ENCODE measurements around the gene CLEC1B.

Gene CLEC1B

GRCh38 chr12:10031771-10032175 is 32.9 kb upstream of the CLEC1B start:
- Histone ChIP-seq H3K4me1 (ENCODE audit: low read length) (no peaks in the 10 kb centered on the region), H2AFZ (ENCODE audit: low read depth, low read length) (no peak overlapping the region), H4K20me1 (ENCODE audit: insufficient read depth, low read length) (no peaks in the 10 kb centered on the region), H3K4me3 (ENCODE audit: low read length) (no peak overlapping the region), H3K27me3 (ENCODE audit: low read depth, low read length) (peaks cover 30% of the 10 kb centered on the region), H3K9me3 (ENCODE audit: insufficient read depth, low read length) (no peaks in the 10 kb centered on the region), H3K4me2 (ENCODE audit: low read length) (no peak overlapping the region), H3K9ac (ENCODE audit: low read length) (no peak overlapping the region), H3K36me3 (replicated peaks; ENCODE audit: low read depth, low read length) (no peaks in the 10 kb centered on the region), H3K79me2 (ENCODE audit: low read length) (no peaks in the 10 kb centered on the region), H3K27ac (ENCODE audit: low read length) (no peak overlapping the region)
- TF ChIP-seq CTCF (IDR thresholded peaks at IDR 0.05; ENCODE audit: low read depth, low read length) (no peak), EZH2phosphoT487 (IDR thresholded peaks at IDR 0.05; ENCODE audit: low read depth) (no peak)

DNA sequence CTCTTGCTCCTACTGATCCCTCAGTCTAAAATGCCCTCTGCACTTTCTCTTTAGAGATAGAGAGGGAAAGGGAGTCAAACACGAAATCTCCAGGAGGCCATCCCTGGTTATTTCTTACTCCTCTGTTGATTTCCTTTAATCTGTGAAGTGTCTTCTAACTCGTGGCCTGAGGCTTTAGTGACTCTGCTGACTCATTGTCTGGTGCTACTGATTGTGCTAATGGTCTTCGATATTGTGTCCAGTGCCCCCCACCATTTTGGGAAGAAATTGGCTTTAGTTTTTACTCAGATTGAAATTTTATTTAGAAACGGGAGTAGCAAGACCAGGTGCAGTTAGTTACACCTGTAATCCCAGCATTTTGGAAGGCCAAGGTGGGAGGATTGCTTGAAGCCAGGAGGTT is 32.4 kb upstream of the CLEC1B start:
- no peaks in the 10 kb centered on the region for H3K36me3 ChIP-seq (replicated peaks; ENCODE audit: low read depth, low read length)
- no peak overlapping the region for H2AFZ ChIP-seq (ENCODE audit: low read depth, low read length)
- H3K27me3 ChIP-seq (ENCODE audit: low read depth, low read length), result peaks cover 26% of the 10 kb centered on the region
- no peaks in the 10 kb centered on the region for H4K20me1 ChIP-seq (ENCODE audit: insufficient read depth, low read length)
- H3K4me3 ChIP-seq (ENCODE audit: low read length), result no peak overlapping the region
- no peak overlapping the region for H3K9ac ChIP-seq (ENCODE audit: low read length)
- no peak overlapping the region for H3K4me2 ChIP-seq (ENCODE audit: low read length)
- no peak for TF ChIP-seq CTCF (IDR thresholded peaks at IDR 0.05; ENCODE audit: low read depth, low read length)
- TF ChIP-seq EZH2phosphoT487 (IDR thresholded peaks at IDR 0.05; ENCODE audit: low read depth), result no peak
- H3K9me3 ChIP-seq (ENCODE audit: insufficient read depth, low read length), result no peaks in the 10 kb centered on the region
- no peaks in the 10 kb centered on the region for H3K79me2 ChIP-seq (ENCODE audit: low read length)
- no peak overlapping the region for H3K27ac ChIP-seq (ENCODE audit: low read length)
- no peaks in the 10 kb centered on the region for H3K4me1 ChIP-seq (ENCODE audit: low read length)

GRCh38 chr12:10030446-10030845 is 31.5 kb upstream of the CLEC1B start, which contains the start of gene CLEC9A:
TSS of gene CLEC9A (plus strand) at chr12:10030682. CDS start at chr12:10052688, 22,006 bp downstream.
- Histone ChIP-seq H3K4me1 (ENCODE audit: low read length) (no peaks in the 10 kb centered on the region), H4K20me1 (ENCODE audit: insufficient read depth, low read length) (no peaks in the 10 kb centered on the region), H3K4me2 (ENCODE audit: low read length) (no peak within 1 kb of the TSS), H3K79me2 (ENCODE audit: low read length) (no peaks in the 10 kb centered on the region), H3K4me3 (ENCODE audit: low read length) (no peak within 1 kb of the TSS), H3K36me3 (replicated peaks; ENCODE audit: low read depth, low read length) (no peaks in the 10 kb centered on the region), H3K9me3 (ENCODE audit: insufficient read depth, low read length) (no peaks in the 10 kb centered on the region), H3K27me3 (ENCODE audit: low read depth, low read length) (peaks cover 18% of the 10 kb centered on the region), H2AFZ (ENCODE audit: low read depth, low read length) (no peak within 1 kb of the TSS), H3K27ac (ENCODE audit: low read length) (no peak within 1 kb of the TSS), H3K9ac (ENCODE audit: low read length) (no peak within 1 kb of the TSS)
- no peak for TF ChIP-seq EZH2phosphoT487 (IDR thresholded peaks at IDR 0.05; ENCODE audit: low read depth)
- no peak for TF ChIP-seq CTCF (IDR thresholded peaks at IDR 0.05; ENCODE audit: low read depth, low read length)

DNA sequence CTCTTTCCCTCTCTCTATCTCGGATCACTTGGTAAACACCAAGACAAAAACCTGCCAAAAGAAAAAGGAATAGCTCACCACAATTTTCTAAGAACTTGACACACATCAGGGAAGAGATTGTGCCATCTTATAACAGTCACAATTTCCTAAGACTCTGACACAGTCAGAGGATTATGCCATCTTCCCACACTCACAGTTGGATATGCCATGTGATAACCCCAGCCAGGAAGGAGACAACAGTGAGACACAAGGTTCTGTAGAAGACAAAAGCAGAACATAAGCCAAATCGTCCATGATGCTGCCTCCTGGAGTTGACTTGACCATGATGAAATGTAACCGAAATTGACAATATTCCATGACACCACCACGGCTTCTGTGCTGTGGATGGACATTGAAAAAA is 28.8 kb upstream of the CLEC1B start:
- TF ChIP-seq CTCF (IDR thresholded peaks at IDR 0.05; ENCODE audit: low read depth, low read length) (no peak), EZH2phosphoT487 (IDR thresholded peaks at IDR 0.05; ENCODE audit: low read depth) (no peak)
- Histone ChIP-seq H2AFZ (ENCODE audit: low read depth, low read length) (no peak overlapping the region), H3K27me3 (ENCODE audit: low read depth, low read length) (peaks cover 13% of the 10 kb centered on the region), H3K4me2 (ENCODE audit: low read length) (no peak overlapping the region), H3K36me3 (replicated peaks; ENCODE audit: low read depth, low read length) (no peaks in the 10 kb centered on the region), H3K4me1 (ENCODE audit: low read length) (no peaks in the 10 kb centered on the region), H4K20me1 (ENCODE audit: insufficient read depth, low read length) (no peaks in the 10 kb centered on the region), H3K9ac (ENCODE audit: low read length) (no peak overlapping the region), H3K9me3 (ENCODE audit: insufficient read depth, low read length) (no peaks in the 10 kb centered on the region), H3K4me3 (ENCODE audit: low read length) (no peak overlapping the region), H3K79me2 (ENCODE audit: low read length) (no peaks in the 10 kb centered on the region), H3K27ac (ENCODE audit: low read length) (no peak overlapping the region)
